CD14-positive monocyte (primary cell): ENCODE data around the gene SP6. TPM values are rescaled to one million over a fixed set of nuclear protein-coding genes. Genes with fewer than 3 reads are reported as not detected.

Experiments
- DNase-seq, 3 donors: peaks; one replicate each; pipeline ENCODE4 v3.0.0-alpha.2; 2011 to 2022
- H2AFZ ChIP-seq: 2 replicates; pipeline ENCODE4 v1.6.0; 2012; ENCODE audit warnings: mild to moderate bottlenecking, low read depth, low read length, inconsistent platforms; ENCODE audit not compliant: insufficient read depth, poor library complexity, severe bottlenecking
- H3K27ac ChIP-seq, 2 donors: 1 replicate in 1 of 2; 2 replicates in 1 of 2; pipeline ENCODE4 v1.5.1; 2012 to 2013; ENCODE audit warnings: low read length in 2 of 2, control low read depth in 1 of 2, inconsistent platforms in 1 of 2, low read depth in 1 of 2, mild to moderate bottlenecking in 1 of 2
- H3K27me3 ChIP-seq, 2 donors: one replicate each; pipeline versions ENCODE4 v1.6.0 to v1.6.1; 2011 to 2013; ENCODE audit warnings: low read length in 2 of 2; ENCODE audit not compliant: control insufficient read depth in 2 of 2, insufficient read depth in 2 of 2
- H3K36me3 ChIP-seq, 2 donors: replicated peaks in 1 of 2; 1 replicate in 1 of 2; 2 replicates in 1 of 2; pipeline versions ENCODE4 v1.5.1 to v1.6.1; 2012 to 2013; ENCODE audit warnings: low read length in 2 of 2, control low read depth in 1 of 2, inconsistent platforms in 1 of 2, mild to moderate bottlenecking in 1 of 2; ENCODE audit not compliant: insufficient read depth in 2 of 2, control insufficient read depth in 1 of 2
- H3K4me1 ChIP-seq, 2 donors: 1 replicate in 1 of 2; 2 replicates in 1 of 2; pipeline versions ENCODE4 v1.5.1 to v1.6.1; 2012 to 2013; ENCODE audit warnings: low read length in 2 of 2, control low read depth in 1 of 2, inconsistent platforms in 1 of 2, mild to moderate bottlenecking in 1 of 2, moderate library complexity in 1 of 2; ENCODE audit not compliant: insufficient read depth in 2 of 2, control insufficient read depth in 1 of 2
- H3K4me2 ChIP-seq: replicated peaks from 2 replicates; pipeline ENCODE3; 2012; ENCODE audit warnings: low read length, moderate library complexity, mild to moderate bottlenecking; ENCODE audit not compliant: poor library complexity, severe bottlenecking; ENCODE audit errors: extremely low read depth
- H3K4me3 ChIP-seq, 3 experiments: fragments of 200-600 bp in 1 of 3; sonication (generic) in 1 of 3; replicated peaks in 1 of 3; 1 replicate in 2 of 3; 2 replicates in 1 of 3; pipeline ENCODE4 v1.5.1; 2011 to 2013; ENCODE audit warnings: low read length in 3 of 3, mild to moderate bottlenecking in 3 of 3, control low read depth in 2 of 3, low read depth in 2 of 3, inconsistent platforms in 1 of 3, moderate library complexity in 1 of 3
- H3K79me2 ChIP-seq: 2 replicates; pipeline ENCODE4 v1.6.0; 2012; ENCODE audit warnings: mild to moderate bottlenecking, control low read depth, inconsistent platforms, low read length, moderate library complexity; ENCODE audit not compliant: insufficient read depth
- H3K9ac ChIP-seq: 2 replicates; pipeline ENCODE4 v1.6.0; 2017; ENCODE audit warnings: low read length, mild to moderate bottlenecking; ENCODE audit not compliant: insufficient read depth, poor library complexity, severe bottlenecking
- H3K9me3 ChIP-seq, 2 donors: replicated peaks in 1 of 2; 1 replicate in 1 of 2; 2 replicates in 1 of 2; pipeline versions ENCODE4 v1.5.1 to v1.6.1; 2012 to 2013; ENCODE audit warnings: low read length in 2 of 2, control low read depth in 1 of 2; ENCODE audit not compliant: control insufficient read depth in 1 of 2, insufficient read depth in 1 of 2
- H4K20me1 ChIP-seq: 2 replicates; pipeline ENCODE4 v1.6.0; 2012; ENCODE audit warnings: mild to moderate bottlenecking, low read length, control low read depth, moderate library complexity; ENCODE audit not compliant: insufficient read depth
- H3K27ac Mint-ChIP-seq, 7 donors: one replicate each; pipeline ENCODE4 v1.8.0; 2020; ENCODE audit warnings: mild to moderate bottlenecking in 7 of 7, mixed read lengths in 7 of 7, moderate library complexity in 6 of 7, inconsistent platforms in 2 of 7
- H3K27me3 Mint-ChIP-seq, 3 donors: one replicate each; pipeline ENCODE4 v1.8.0; 2021 to 2022; ENCODE audit warnings: low read depth in 3 of 3, mild to moderate bottlenecking in 3 of 3, mixed read lengths in 3 of 3, moderate library complexity in 3 of 3, inconsistent platforms in 1 of 3
- H3K36me3 Mint-ChIP-seq, 2 donors: one replicate each; pipeline ENCODE4 v1.8.0; 2020; ENCODE audit warnings: mixed read lengths in 2 of 2, inconsistent platforms in 1 of 2, mild to moderate bottlenecking in 1 of 2
- H3K4me1 Mint-ChIP-seq: one replicate; pipeline ENCODE4 v1.8.0; 2020; ENCODE audit warnings: mild to moderate bottlenecking, mixed read lengths
- H3K4me3 Mint-ChIP-seq, 2 donors: one replicate each; pipeline ENCODE4 v1.8.0; 2020; ENCODE audit warnings: mild to moderate bottlenecking in 2 of 2, mixed read lengths in 2 of 2, moderate library complexity in 1 of 2
- H3K9me3 Mint-ChIP-seq, 7 donors: one replicate each; pipeline ENCODE4 v1.8.0; 2020 to 2022; ENCODE audit warnings: mixed read lengths in 7 of 7, mild to moderate bottlenecking in 6 of 7, moderate library complexity in 6 of 7, inconsistent platforms in 2 of 7
- CTCF ChIP-seq: fragments of 200-600 bp; IDR thresholded peaks from one replicate; pipeline ENCODE4 v1.8.0; 2022; ENCODE audit warnings: antibody characterized with exemption, mild to moderate bottlenecking
- WGBS: methylation state at CpG from one replicate; pipeline ENCODE4 v1.1.5; 2013; ENCODE audit warnings: missing lambda C conversion rate; ENCODE audit not compliant: insufficient coverage; 5-methylcytosine and 5-hydroxymethylcytosine counted together
- intact Hi-C, 2 donors: fragments of 100-400 bp; cut with micrococcal nuclease; formaldehyde crosslinking; loops; one replicate each; pipeline versions ENCODE4 v1.15.0 to v1.15.1; 2023
- polyA plus RNA-seq, 3 donors: library from polyadenylated mRNA; depleted of rRNA in 1 of 3; unstranded in 2 of 3; stranded (reverse) in 1 of 3; fragments of 300-500 nt in 2 of 3; fragments of >200 nt in 1 of 3; fragmentation: Illumina TruSeq in 2 of 3; gene quantifications; 1 replicate in 2 of 3; 2 replicates in 1 of 3; pipeline ENCODE4 v1.2.3, GENCODE V29; 2012 to 2021

The SP6 gene
- polyA plus RNA-seq, 3 donors: 0.06 TPM; not detected in 2

DNA sequence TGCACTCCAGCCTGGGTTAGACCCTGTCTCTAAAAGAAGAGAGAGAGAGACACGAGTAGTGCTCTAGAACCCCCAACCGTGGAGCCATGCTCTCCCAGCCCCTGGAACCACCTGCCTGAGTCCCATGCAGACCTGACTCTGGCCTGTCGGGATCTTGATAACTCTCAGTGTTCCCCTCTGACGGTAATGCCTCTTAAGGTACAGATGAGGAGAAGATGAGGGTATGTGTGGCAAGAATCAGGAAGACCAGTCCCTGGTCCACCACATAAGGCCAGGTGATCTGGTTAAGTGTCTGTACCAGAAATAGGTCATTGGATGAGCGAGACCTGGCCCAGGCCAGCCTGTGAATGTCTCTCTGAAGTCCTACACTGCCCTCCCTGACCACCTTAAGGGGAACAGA is 47.8 kb downstream of the SP6 start:
- Mint-ChIP-seq H3K4me1 (no peaks in the 10 kb centered on the region), H3K9me3 (no peaks in the 10 kb centered on the region), H3K4me3 (no peak overlapping the region), H3K27me3 (peaks cover 7 to 14% (median 10%) of the 10 kb centered on the region in 3 donors), H3K27ac (no peak overlapping the region), H3K36me3 (peaks cover 15 to 18% of the 10 kb centered on the region in 2 donors)
- H3K4me3 ChIP-seq: no peak overlapping the region
- no peak for DNase-seq
- H3K9ac ChIP-seq: no peak overlapping the region
- no peaks in the 10 kb centered on the region for H3K79me2 ChIP-seq
- H3K4me2 ChIP-seq: no peak overlapping the region
- no peak overlapping the region for H2AFZ ChIP-seq
- H3K36me3 ChIP-seq: peaks cover 12 to 15% of the 10 kb centered on the region in 2 donors
- intact Hi-C loops: no loop called here
- WGBS: 50% methylated on average over 3 of the region's 5 CpGs
- H3K27me3 ChIP-seq: no peaks in the 10 kb centered on the region
- no peaks in the 10 kb centered on the region for H4K20me1 ChIP-seq
- H3K4me1 ChIP-seq: no peaks in the 10 kb centered on the region
- no peak for TF ChIP-seq CTCF
- H3K27ac ChIP-seq: no peak overlapping the region
- no peaks in the 10 kb centered on the region for H3K9me3 ChIP-seq

DNA sequence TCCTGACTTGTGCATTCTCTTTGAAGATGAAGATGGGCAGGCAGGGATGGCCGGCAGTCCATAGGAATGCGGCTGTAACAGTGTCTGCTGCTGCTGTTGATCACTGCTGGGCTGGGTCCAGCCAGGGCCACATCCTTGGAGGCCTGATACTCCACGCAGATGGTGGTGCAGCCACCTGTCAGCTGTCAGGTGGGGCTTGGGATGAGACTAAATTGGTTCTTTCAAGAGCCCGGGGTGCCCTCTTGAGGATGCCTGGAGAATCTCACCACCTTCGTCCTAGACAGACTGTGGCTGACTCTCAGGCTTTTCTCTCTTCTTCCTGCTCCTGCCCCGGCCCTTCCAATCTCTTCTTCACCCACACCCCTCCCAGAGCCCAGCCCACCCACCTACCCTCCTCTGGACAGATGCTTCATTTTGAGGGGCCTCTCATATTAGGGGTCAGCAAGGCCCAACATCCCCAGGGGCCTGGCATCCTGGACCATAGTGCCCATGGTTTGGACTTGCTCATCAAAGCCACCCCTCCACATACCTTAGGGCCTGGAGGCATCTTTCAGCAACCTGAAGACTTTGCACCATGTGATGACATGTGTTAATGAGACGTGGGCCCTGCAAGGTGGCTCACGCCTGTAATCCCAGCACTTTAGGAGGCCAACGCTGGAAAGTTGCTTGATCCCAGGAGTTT is 48.5 kb downstream of the SP6 start:
- whole genome bisulfite sequencing: 29% methylated on average over 6 of the region's 9 CpGs
- no peak overlapping the region for H3K9ac ChIP-seq
- Mint-ChIP-seq H3K4me3 (no peak overlapping the region), H3K27me3 (peaks cover 8 to 14% (median 10%) of the 10 kb centered on the region in 3 donors), H3K36me3 (peaks cover 10 to 11% of the 10 kb centered on the region in 2 donors), H3K9me3 (peaks cover 0 to 2% (median 0%) of the 10 kb centered on the region in 7 donors), H3K4me1 (no peaks in the 10 kb centered on the region), H3K27ac (no peak overlapping the region)
- TF ChIP-seq CTCF: peak; percentile 70
- no peak overlapping the region for H2AFZ ChIP-seq
- H3K36me3 ChIP-seq: peaks cover 5 to 8% of the 10 kb centered on the region in 2 donors
- no peaks in the 10 kb centered on the region for H3K9me3 ChIP-seq
- intact Hi-C loops: no loop called here
- H3K4me3 ChIP-seq: no peak overlapping the region
- no peaks in the 10 kb centered on the region for H3K4me1 ChIP-seq
- no peaks in the 10 kb centered on the region for H3K79me2 ChIP-seq
- H3K27me3 ChIP-seq: no peaks in the 10 kb centered on the region
- no peaks in the 10 kb centered on the region for H4K20me1 ChIP-seq
- no peak overlapping the region for H3K27ac ChIP-seq
- H3K4me2 ChIP-seq: no peak overlapping the region
- peak in 2 of 3 donors; percentile 6 to 8 for DNase-seq
